ENCODE data around the gene NOCT.
"Not testable (repeated sequence)": the region's sequence is repeated elsewhere in the genome, so short reads cannot be mapped to it uniquely, and the experiment has no call there.

NOCT gene

DNA sequence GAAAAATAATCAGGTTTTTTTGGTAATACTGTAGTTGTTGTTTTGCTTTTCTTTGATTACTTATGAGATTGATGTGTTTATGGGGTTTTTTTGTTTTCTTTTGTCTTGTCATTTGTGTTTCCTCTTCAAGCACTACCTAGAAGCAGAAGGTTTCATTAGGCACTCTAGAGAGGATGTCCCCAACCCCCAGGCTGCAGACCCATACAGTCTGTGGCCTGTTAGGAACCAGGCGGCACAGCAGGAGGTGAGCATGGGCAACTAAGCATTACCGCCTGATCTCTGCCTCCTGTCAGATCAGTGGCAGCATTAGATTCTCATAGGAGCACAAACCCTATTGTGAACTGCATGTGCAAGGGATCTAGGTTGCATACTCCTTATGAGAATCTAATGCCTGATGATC is 22.9 kb upstream of the NOCT start:
- no peaks in the 10 kb centered on the region for H3K4me1 ChIP-seq (ENCODE audit: control insufficient read depth, insufficient read depth, low read length)
- ChIA-PET CTCF (interaction anchor here (0.6 kb wide), 1 partner anchor 145 kb away, joined by 3 read pairs; no protein-coding TSS in a partner anchor), POLR2A (no interaction called here)
- no peaks in the 10 kb centered on the region for H3K36me3 ChIP-seq (ENCODE audit: control insufficient read depth in 2 of 2, insufficient read depth in 1 of 2, low read length in 2 of 2)
- no peak for TF ChIP-seq ZNF239 (tag by site-specific recombination; IDR thresholded peaks at IDR 0.05)
- TF ChIP-seq, protein P1, sequence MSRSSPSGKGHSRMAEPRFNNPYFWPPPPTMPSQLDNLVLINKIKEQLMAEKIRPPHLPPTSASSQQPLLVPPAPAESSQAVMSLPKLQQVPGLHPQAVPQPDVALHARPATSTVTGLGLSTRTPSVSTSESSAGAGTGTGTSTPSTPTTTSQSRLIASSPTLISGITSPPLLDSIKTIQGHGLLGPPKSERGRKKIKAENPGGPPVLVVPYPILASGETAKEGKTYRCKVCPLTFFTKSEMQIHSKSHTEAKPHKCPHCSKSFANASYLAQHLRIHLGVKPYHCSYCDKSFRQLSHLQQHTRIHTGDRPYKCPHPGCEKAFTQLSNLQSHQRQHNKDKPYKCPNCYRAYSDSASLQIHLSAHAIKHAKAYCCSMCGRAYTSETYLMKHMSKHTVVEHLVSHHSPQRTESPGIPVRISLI (tag by site-specific recombination; IDR thresholded peaks at IDR 0.05) = no peak
- TF ChIP-seq ZNF560 (tag by site-specific recombination; IDR thresholded peaks at IDR 0.05; ENCODE audit: borderline replicate concordance) = no peak
- TF ChIP-seq, protein P2, sequence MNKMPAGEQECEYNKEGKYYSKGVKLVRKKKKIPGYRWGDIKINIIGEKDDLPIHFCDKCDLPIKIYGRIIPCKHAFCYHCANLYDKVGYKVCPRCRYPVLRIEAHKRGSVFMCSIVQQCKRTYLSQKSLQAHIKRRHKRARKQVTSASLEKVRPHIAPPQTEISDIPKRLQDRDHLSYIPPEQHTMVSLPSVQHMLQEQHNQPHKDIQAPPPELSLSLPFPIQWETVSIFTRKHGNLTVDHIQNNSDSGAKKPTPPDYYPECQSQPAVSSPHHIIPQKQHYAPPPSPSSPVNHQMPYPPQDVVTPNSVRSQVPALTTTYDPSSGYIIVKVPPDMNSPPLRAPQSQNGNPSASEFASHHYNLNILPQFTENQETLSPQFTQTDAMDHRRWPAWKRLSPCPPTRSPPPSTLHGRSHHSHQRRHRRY (tag by site-specific recombination; IDR thresholded peaks at IDR 0.05) = no peak
- TF ChIP-seq, protein P3, sequence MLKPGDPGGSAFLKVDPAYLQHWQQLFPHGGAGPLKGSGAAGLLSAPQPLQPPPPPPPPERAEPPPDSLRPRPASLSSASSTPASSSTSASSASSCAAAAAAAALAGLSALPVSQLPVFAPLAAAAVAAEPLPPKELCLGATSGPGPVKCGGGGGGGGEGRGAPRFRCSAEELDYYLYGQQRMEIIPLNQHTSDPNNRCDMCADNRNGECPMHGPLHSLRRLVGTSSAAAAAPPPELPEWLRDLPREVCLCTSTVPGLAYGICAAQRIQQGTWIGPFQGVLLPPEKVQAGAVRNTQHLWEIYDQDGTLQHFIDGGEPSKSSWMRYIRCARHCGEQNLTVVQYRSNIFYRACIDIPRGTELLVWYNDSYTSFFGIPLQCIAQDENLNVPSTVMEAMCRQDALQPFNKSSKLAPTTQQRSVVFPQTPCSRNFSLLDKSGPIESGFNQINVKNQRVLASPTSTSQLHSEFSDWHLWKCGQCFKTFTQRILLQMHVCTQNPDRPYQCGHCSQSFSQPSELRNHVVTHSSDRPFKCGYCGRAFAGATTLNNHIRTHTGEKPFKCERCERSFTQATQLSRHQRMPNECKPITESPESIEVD (tag by site-specific recombination; IDR thresholded peaks at IDR 0.05) = no peak
- TF ChIP-seq, protein P4, sequence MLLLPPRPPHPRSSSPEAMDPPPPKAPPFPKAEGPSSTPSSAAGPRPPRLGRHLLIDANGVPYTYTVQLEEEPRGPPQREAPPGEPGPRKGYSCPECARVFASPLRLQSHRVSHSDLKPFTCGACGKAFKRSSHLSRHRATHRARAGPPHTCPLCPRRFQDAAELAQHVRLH (tag by site-specific recombination; IDR thresholded peaks at IDR 0.05) = no peak
- no peak overlapping the region for H3K4me3 ChIP-seq (ENCODE audit: low read depth, low read length)
- no peaks in the 10 kb centered on the region for H3K9me3 ChIP-seq (ENCODE audit: control insufficient read depth, insufficient read depth, low read depth, low read length)
- no peak overlapping the region for H3K27ac ChIP-seq (ENCODE audit: extremely low read depth, low read depth, low read length)

DNA sequence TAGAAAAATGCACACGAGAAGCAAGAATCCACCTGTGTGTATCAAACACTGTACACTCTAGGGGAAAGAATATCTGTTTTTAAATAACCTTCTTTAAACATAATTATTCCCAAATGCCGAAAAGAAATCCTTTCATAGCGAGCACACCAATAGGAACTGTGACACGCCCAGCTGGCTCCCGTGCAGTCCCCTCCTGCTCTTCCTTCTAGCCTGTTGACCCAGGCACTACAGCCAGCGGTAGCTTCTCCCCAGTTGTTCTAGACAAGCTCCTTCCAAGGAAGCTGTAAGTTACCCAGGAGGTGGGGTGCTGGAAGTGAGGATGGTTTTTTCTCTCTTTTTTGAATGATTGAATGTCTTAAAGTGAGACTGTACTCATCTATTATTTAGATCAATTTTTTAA is 19.5 kb upstream of the NOCT start:
- no peaks in the 10 kb centered on the region for H3K36me3 ChIP-seq (ENCODE audit: control insufficient read depth in 2 of 2, insufficient read depth in 1 of 2, low read length in 2 of 2)
- H3K4me1 ChIP-seq (ENCODE audit: control insufficient read depth, insufficient read depth, low read length) = no peaks in the 10 kb centered on the region
- no peaks in the 10 kb centered on the region for H3K9me3 ChIP-seq (ENCODE audit: control insufficient read depth, insufficient read depth, low read depth, low read length)
- CTCF ChIA-PET = interaction anchor here (0.6 kb wide), 1 partner anchor 18 kb away, joined by 3 read pairs; no protein-coding TSS in a partner anchor
- H3K27ac ChIP-seq (ENCODE audit: extremely low read depth, low read depth, low read length) = no peak overlapping the region
- no peak overlapping the region for H3K4me3 ChIP-seq (ENCODE audit: low read depth, low read length)
- POLR2A ChIA-PET = no interaction called here
- TF ChIP-seq, protein P5, sequence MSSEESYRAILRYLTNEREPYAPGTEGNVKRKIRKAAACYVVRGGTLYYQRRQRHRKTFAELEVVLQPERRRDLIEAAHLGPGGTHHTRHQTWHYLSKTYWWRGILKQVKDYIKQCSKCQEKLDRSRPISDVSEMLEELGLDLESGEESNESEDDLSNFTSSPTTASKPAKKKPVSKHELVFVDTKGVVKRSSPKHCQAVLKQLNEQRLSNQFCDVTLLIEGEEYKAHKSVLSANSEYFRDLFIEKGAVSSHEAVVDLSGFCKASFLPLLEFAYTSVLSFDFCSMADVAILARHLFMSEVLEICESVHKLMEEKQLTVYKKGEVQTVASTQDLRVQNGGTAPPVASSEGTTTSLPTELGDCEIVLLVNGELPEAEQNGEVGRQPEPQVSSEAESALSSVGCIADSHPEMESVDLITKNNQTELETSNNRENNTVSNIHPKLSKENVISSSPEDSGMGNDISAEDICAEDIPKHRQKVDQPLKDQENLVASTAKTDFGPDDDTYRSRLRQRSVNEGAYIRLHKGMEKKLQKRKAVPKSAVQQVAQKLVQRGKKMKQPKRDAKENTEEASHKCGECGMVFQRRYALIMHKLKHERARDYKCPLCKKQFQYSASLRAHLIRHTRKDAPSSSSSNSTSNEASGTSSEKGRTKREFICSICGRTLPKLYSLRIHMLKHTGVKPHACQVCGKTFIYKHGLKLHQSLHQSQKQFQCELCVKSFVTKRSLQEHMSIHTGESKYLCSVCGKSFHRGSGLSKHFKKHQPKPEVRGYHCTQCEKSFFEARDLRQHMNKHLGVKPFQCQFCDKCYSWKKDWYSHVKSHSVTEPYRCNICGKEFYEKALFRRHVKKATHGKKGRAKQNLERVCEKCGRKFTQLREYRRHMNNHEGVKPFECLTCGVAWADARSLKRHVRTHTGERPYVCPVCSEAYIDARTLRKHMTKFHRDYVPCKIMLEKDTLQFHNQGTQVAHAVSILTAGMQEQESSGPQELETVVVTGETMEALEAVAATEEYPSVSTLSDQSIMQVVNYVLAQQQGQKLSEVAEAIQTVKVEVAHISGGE (tag by site-specific recombination; conservative IDR thresholded peaks at IDR 0.05; ENCODE audit: low read depth) = no peak
- TF ChIP-seq KLF1 (tag by site-specific recombination; IDR thresholded peaks at IDR 0.05) (no peak), ZSCAN23 (tag by site-specific recombination; IDR thresholded peaks at IDR 0.05) (no peak)

DNA sequence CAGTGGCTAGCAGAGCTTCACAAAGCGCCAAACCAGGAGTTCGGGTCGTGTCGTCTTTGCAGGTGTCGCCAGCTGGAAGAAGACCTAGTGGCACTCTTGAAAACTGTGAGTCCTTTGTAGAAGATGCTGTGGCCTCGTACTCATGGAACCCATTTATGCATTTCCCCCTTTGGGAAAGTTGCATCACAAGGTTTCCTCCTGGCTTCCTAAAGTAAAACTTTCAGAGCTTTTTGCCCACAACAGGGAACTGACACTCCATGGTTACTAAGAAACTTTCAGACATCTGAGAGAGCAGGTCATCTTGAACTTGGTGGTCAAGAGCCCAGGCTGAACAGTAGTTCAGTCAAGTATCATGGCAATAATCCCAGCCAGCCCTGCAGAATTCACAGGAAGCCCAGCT is 15.9 kb upstream of the NOCT start:
- H3K9me3 ChIP-seq (ENCODE audit: control insufficient read depth, insufficient read depth, low read depth, low read length) = no peaks in the 10 kb centered on the region
- H3K4me1 ChIP-seq (ENCODE audit: control insufficient read depth, insufficient read depth, low read length) = no peaks in the 10 kb centered on the region
- TF ChIP-seq WT1 (tag by site-specific recombination; IDR thresholded peaks at IDR 0.05) (no peak), ZNF202 (tag by site-specific recombination; IDR thresholded peaks at IDR 0.05; ENCODE audit: borderline replicate concordance) (no peak), REPIN1 (tag by site-specific recombination; IDR thresholded peaks at IDR 0.05; ENCODE audit: low read depth) (no peak), ZNF600 (tag by site-specific recombination; IDR thresholded peaks at IDR 0.05) (no peak)
- TF ChIP-seq, protein P3 (tag by site-specific recombination; IDR thresholded peaks at IDR 0.05) = no peak
- CTCF ChIA-PET = interaction anchor here (0.7 kb wide), 1 partner anchor 62 kb away, joined by 3 read pairs; no protein-coding TSS in a partner anchor
- H3K36me3 ChIP-seq (ENCODE audit: control insufficient read depth in 2 of 2, insufficient read depth in 1 of 2, low read length in 2 of 2) = no peaks in the 10 kb centered on the region
- no peak overlapping the region for H3K4me3 ChIP-seq (ENCODE audit: low read depth, low read length)
- no peak overlapping the region for H3K27ac ChIP-seq (ENCODE audit: extremely low read depth, low read depth, low read length)
- POLR2A ChIA-PET = no interaction called here

DNA sequence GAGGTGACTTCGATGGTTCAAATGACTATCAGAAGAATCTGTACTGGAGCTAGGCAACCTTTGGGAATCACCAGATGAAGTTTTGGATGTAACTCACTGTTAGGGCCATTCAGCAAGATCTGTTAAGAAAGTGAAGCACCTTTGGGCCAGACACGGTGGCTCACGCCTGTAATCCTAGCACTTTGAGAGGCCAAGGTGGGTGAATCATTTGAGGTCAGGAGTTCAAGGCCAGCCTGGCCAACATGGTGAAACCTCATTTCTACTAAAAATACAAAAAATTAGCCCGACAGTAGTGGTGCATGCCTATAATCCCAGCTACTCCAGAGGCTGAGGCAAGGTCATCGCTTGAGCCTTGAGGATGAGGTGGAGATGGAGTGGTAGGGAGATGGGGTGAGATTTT is 15.4 kb upstream of the NOCT start:
- CTCF ChIA-PET; H3K27ac ChIP-seq (ENCODE audit: extremely low read depth, low read depth, low read length); H3K4me1 ChIP-seq (ENCODE audit: control insufficient read depth, insufficient read depth, low read length); H3K36me3 ChIP-seq (ENCODE audit: control insufficient read depth in 2 of 2, insufficient read depth in 1 of 2, low read length in 2 of 2); H3K4me3 ChIP-seq (ENCODE audit: low read depth, low read length); POLR2A ChIA-PET; H3K9me3 ChIP-seq (ENCODE audit: control insufficient read depth, insufficient read depth, low read depth, low read length): not testable (repeated sequence)

DNA sequence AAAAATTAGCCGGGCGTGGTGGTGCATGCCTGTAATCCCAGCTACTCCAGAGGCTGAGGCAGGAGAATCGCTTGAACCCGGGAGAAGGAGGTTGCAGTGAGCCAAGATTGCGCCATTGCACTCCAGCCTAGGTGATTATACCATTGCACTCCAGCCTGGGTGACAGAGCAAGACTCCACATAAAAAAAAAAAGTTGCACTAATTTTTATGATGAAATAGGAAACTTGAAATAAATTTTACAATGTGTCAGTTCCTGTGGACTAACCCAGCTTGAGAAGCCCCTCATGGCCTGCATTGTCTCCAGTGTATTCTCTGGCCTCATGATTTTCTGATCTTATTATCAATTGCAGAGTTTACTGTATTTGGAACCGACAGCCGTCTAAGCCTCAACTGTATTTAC is 14.2 kb upstream of the NOCT start:
- H3K4me3 ChIP-seq (ENCODE audit: low read depth, low read length); POLR2A ChIA-PET; H3K27ac ChIP-seq (ENCODE audit: extremely low read depth, low read depth, low read length); H3K36me3 ChIP-seq (ENCODE audit: control insufficient read depth in 2 of 2, insufficient read depth in 1 of 2, low read length in 2 of 2); CTCF ChIA-PET; H3K4me1 ChIP-seq (ENCODE audit: control insufficient read depth, insufficient read depth, low read length); H3K9me3 ChIP-seq (ENCODE audit: control insufficient read depth, insufficient read depth, low read depth, low read length): not testable (repeated sequence)
